C4-2B (cell line): ENCODE data around the gene PTPRN2.

ENCODE experiments used
- CTCF ChIP-seq: fragments of 450-650 bp; conservative IDR thresholded peaks from 2 replicates; pipeline ENCODE4 v1.5.1; 2017; ENCODE audit warnings: mild to moderate bottlenecking
- ZFX ChIP-seq: fragments of 450-650 bp; IDR thresholded peaks from 2 replicates; pipeline ENCODE4 v1.6.1; 2017

DNA sequence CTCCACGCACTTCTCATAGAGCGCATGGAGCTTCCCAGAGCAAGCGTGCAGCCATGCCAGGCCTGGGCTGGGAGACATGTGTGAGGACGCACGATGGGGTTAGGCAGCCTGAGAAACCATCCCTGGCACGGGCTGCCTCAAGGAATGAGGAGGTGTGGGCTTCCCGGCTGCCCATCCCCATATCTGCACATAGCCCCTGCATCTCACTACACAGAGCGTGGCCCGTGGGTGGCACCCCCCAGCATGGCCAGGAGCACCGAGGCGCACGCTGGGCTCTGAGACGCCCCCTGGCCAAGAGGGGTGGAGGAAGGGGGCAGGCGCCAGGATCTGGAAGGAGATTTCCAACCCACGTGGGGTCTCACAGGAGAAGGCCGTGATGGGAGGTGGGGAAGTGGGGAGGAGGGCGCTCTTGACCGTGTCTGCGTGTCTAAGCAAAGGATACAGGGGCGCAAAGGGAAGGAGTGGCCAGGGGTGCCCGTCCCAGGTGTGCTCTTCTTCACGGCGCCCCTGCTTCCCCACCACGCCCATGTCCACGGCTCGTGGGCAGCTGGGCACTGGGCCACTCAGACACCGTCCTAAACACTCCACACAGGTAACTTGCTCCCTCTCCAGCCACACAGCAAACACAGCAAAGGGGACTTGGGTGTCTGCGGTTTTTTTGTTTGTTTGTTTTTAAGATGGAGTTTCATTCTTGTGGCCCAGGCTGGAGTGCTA lies 340.5 kb downstream of the PTPRN2 start:
- TF ChIP-seq CTCF, result no peak
- TF ChIP-seq ZFX, result no peak
